GM12878 (cell line): ENCODE data around the gene EIF2B5. TPM values are rescaled to one million over a fixed set of nuclear protein-coding genes. Genes with fewer than 3 reads are reported as not detected.

Source experiments
- ATAC-seq: fragments of 200-7000 bp; cut with Tn5 transposase; 3 replicates; pipeline ENCODE4 v1.9.1; 2020; ENCODE audit warnings: mild to moderate bottlenecking, moderate library complexity
- BruUV-seq: library from RNA; stranded (reverse); fragments of 400-500 nt; replicated peaks from 2 replicates; lab custom pipeline; 2021; lab: Mats Ljungman, UMichigan
- CTCF ChIA-PET: fragments of 300-600 bp; sonication (Branson Sonifier 250); formaldehyde crosslinking; extraction: SDS; loops from one replicate; lab custom pipeline; 2021; ENCODE audit warnings: inconsistent platforms; lab: Yijun Ruan, JAX
- POLR2A ChIA-PET: fragments of 350-600 bp; formaldehyde crosslinking; extraction: SDS; loops from one replicate; lab custom pipeline; 2021; ENCODE audit warnings: inconsistent platforms; lab: Charles Lee
- RAD21 ChIA-PET: fragments of 300-600 bp; sonication (Branson Sonifier 250); formaldehyde crosslinking; loops from one replicate; lab custom pipeline; 2023; ENCODE audit warnings: antibody characterized with exemption; ENCODE audit not compliant: unreplicated experiment; lab: Charles Lee
- SMC1A ChIA-PET: fragments of 300-600 bp; sonication (Branson Sonifier 250); formaldehyde crosslinking; loops from one replicate; lab custom pipeline; 2023; ENCODE audit not compliant: unreplicated experiment, uncharacterized antibody; lab: Charles Lee
- DNase-seq: peaks from one replicate; pipeline ENCODE4 v3.0.0-alpha.2; 2011; ENCODE audit warnings: low read depth, low spot score
- FAIRE-seq: peaks from 3 replicates; lab custom pipeline; 2011; peaks lifted over from hg19 to GRCh38; lab: Jason Lieb, UNC
- H2AFZ ChIP-seq: 2 replicates; pipeline ENCODE4 v1.6.0; 2011; ENCODE audit warnings: low read depth, low read length, control low read depth; ENCODE audit not compliant: control insufficient read depth
- H3K27ac ChIP-seq: 2 replicates; pipeline ENCODE4 v1.5.1; 2011; ENCODE audit warnings: control low read depth; ENCODE audit not compliant: control insufficient read depth, insufficient read depth
- H3K27me3 ChIP-seq, 2 experiments: replicated peaks in 1 of 2; 2 replicates each; pipeline versions ENCODE4 v1.6.0 to v1.6.1; 2011; ENCODE audit warnings: low read length in 1 of 2; ENCODE audit not compliant: control insufficient read depth in 2 of 2, insufficient read depth in 2 of 2
- H3K36me3 ChIP-seq, 2 experiments: 2 replicates each; pipeline ENCODE4 v1.5.1; 2011; ENCODE audit warnings: low read length in 1 of 2; ENCODE audit not compliant: control insufficient read depth in 2 of 2, insufficient read depth in 2 of 2
- H3K4me1 ChIP-seq: 2 replicates; pipeline ENCODE4 v1.6.1; 2011; ENCODE audit warnings: mild to moderate bottlenecking, low read length, moderate library complexity, mixed read lengths; ENCODE audit not compliant: control insufficient read depth, insufficient read depth
- H3K4me2 ChIP-seq: 2 replicates; pipeline ENCODE4 v1.6.0; 2011; ENCODE audit warnings: control low read depth; ENCODE audit not compliant: control insufficient read depth, insufficient read depth
- H3K4me3 ChIP-seq: fragments of 200-600 bp; sonication (generic); 2 replicates; pipeline ENCODE4 v1.5.1; 2016
- H3K79me2 ChIP-seq: 2 replicates; pipeline ENCODE4 v1.6.0; 2011; ENCODE audit warnings: low read length; ENCODE audit not compliant: control insufficient read depth, insufficient read depth
- H3K9ac ChIP-seq: 2 replicates; pipeline ENCODE4 v1.8.0; 2011; ENCODE audit warnings: low read length, control low read depth, mixed read lengths; ENCODE audit not compliant: control insufficient read depth, insufficient read depth
- H3K9me3 ChIP-seq: replicated peaks from 3 replicates; pipeline ENCODE4 v1.5.1; 2011; ENCODE audit warnings: mild to moderate bottlenecking, low read length; ENCODE audit not compliant: control insufficient read depth, insufficient read depth
- H4K20me1 ChIP-seq: 2 replicates; pipeline ENCODE4 v1.6.0; 2011; ENCODE audit not compliant: control insufficient read depth, insufficient read depth
- ESRRA ChIP-seq: IDR thresholded peaks from 2 replicates; pipeline ENCODE4 v1.6.1; 2012; ENCODE audit warnings: mild to moderate bottlenecking, low read length, improper control_type of control experiment
- GABPA ChIP-seq: IDR thresholded peaks from 2 replicates; pipeline ENCODE4 v1.6.1; 2014; ENCODE audit warnings: antibody characterized with exemption, low read depth, mild to moderate bottlenecking, inconsistent platforms
- MYC ChIP-seq: IDR thresholded peaks from 2 replicates; pipeline ENCODE4 v1.6.1; 2011; ENCODE audit warnings: mild to moderate bottlenecking, low read length, moderate library complexity, inconsistent platforms; ENCODE audit not compliant: insufficient read depth, insufficient replicate concordance, insufficient read length, severe bottlenecking
- NR2C1 ChIP-seq: fragments of 450-650 bp; IDR thresholded peaks from 2 replicates; pipeline ENCODE4 v1.6.1; 2017; ENCODE audit warnings: antibody characterized with exemption, mild to moderate bottlenecking, moderate library complexity
- RELA ChIP-seq: fragments of 450-650 bp; IDR thresholded peaks from 2 replicates; pipeline ENCODE4 v1.8.0; 2014; ENCODE audit warnings: borderline replicate concordance; ENCODE audit not compliant: partially characterized antibody
- SIX5 ChIP-seq: IDR thresholded peaks from 2 replicates; pipeline ENCODE4 v1.6.1; 2011; ENCODE audit warnings: mild to moderate bottlenecking, low read depth, low read length, moderate library complexity; ENCODE audit not compliant: severe bottlenecking
- SPI1 ChIP-seq: IDR thresholded peaks from 2 replicates; pipeline ENCODE4 v1.6.1; 2011; ENCODE audit warnings: low read depth, mild to moderate bottlenecking, low read length, moderate library complexity, borderline replicate concordance; ENCODE audit not compliant: insufficient read depth
- ZBTB4 ChIP-seq: fragments of 450-650 bp; formaldehyde crosslinking; IDR thresholded peaks from 2 replicates; pipeline ENCODE4 v1.4.0; 2022; ENCODE audit warnings: mild to moderate bottlenecking, moderate library complexity
- ZSCAN29 ChIP-seq: fragments of 450-650 bp; IDR thresholded peaks from 2 replicates; pipeline ENCODE4 v1.6.1; 2017; ENCODE audit warnings: mild to moderate bottlenecking, moderate library complexity
- ZZZ3 ChIP-seq: IDR thresholded peaks from 2 replicates; pipeline ENCODE4 v1.6.1; 2011; ENCODE audit warnings: low read depth; ENCODE audit not compliant: control insufficient read depth, insufficient read length
- WGBS: methylation state at CpG from one replicate; pipeline ENCODE4 v1.1.6; 2016; ENCODE audit warnings: low lambda C conversion rate; ENCODE audit not compliant: insufficient replicate concordance, insufficient coverage; ENCODE audit errors: missing lambda C conversion rate; 5-methylcytosine and 5-hydroxymethylcytosine counted together
- in situ Hi-C: fragments of 300-500 bp; cut with MboI; formaldehyde crosslinking; loops from 9 replicates; pipeline ENCODE4 v1.14.3; 2018; ENCODE audit warnings: mixed read lengths
- intact Hi-C: fragments of 100-400 bp; cut with micrococcal nuclease; formaldehyde crosslinking; loops from one replicate; pipeline ENCODE4 v1.14.2; 2022; ENCODE audit not compliant: unreplicated experiment
- polyA plus RNA-seq, 11 experiments: library from polyadenylated mRNA; depleted of rRNA in 4 of 11; unstranded in 6 of 11; stranded (reverse) in 5 of 11; fragments of >200 nt; fragmentation: Nextera tagmentation in 4 of 11; fragmentation: Illumina TruSeq in 1 of 11; extraction: Ambion mirVana in 4 of 11; extraction: Trizol in 1 of 11; gene quantifications; 1 replicate in 1 of 11; 2 replicates in 10 of 11; pipeline versions ENCODE4 v1.2.1 to v1.2.3, GENCODE V29; 2011 to 2016; ENCODE audit warnings: inconsistent platforms in 2 of 11, missing spikeins in 2 of 11, low read depth in 1 of 11
- total RNA-seq, 4 experiments: library from RNA; depleted of rRNA in 3 of 4; stranded (reverse); fragments of >200 nt in 3 of 4; fragmentation: Illumina TruSeq in 1 of 4; extraction: Trizol in 1 of 4; gene quantifications; 2 replicates each; pipeline versions ENCODE4 v1.2.1 to v1.2.3, GENCODE V29; 2013 to 2021
- TF ChIP-seq, protein P1 (sequence below): fragments of 450-650 bp; conservative IDR thresholded peaks from 2 replicates; pipeline ENCODE4 v1.6.1; 2017; ENCODE audit warnings: mild to moderate bottlenecking, moderate library complexity

The EIF2B5 gene
- total and polyA plus RNA-seq, 10 of the 15 experiments (the other 5 are each of a cell fraction or from before 2014, with no cell fraction given) = 13.7 to 82.7 (median 52.2) TPM

GRCh38 chr3:184144505-184144904, 9.3 kb downstream of the EIF2B5 start:
- Histone ChIP-seq H3K9ac (no peak overlapping the region), H3K27me3 (no peaks in the 10 kb centered on the region)
- no peak for ATAC-seq
- DNase-seq = no peak
- no peak for FAIRE-seq
- WGBS = 96% methylated on average over 5 of the region's 5 CpGs
- ChIA-PET SMC1A (interaction anchor here (0.8 to 1.2 kb wide), 3 partner anchors 9 to 249 kb away, joined by 3 to 5 read pairs (median 3); partner anchors contain the start of gene ABCF3), CTCF (interaction anchor here (0.6 to 2.0 kb wide), 8 partner anchors 10 to 742 kb away, joined by 3 to 5 read pairs (median 4); partner anchors contain the start of genes EEF1AKMT4 and EIF2B5)
- no peak for TF ChIP-seq NR2C1
- TF ChIP-seq, protein P1, sequence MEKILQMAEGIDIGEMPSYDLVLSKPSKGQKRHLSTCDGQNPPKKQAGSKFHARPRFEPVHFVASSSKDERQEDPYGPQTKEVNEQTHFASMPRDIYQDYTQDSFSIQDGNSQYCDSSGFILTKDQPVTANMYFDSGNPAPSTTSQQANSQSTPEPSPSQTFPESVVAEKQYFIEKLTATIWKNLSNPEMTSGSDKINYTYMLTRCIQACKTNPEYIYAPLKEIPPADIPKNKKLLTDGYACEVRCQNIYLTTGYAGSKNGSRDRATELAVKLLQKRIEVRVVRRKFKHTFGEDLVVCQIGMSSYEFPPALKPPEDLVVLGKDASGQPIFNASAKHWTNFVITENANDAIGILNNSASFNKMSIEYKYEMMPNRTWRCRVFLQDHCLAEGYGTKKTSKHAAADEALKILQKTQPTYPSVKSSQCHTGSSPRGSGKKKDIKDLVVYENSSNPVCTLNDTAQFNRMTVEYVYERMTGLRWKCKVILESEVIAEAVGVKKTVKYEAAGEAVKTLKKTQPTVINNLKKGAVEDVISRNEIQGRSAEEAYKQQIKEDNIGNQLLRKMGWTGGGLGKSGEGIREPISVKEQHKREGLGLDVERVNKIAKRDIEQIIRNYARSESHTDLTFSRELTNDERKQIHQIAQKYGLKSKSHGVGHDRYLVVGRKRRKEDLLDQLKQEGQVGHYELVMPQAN = no peak
- TF ChIP-seq ZZZ3 = no peak
- no peak for TF ChIP-seq SIX5
- TF ChIP-seq ZSCAN29 = no peak
- no peak for TF ChIP-seq MYC
- no peak for TF ChIP-seq ZBTB4 (CRISPR knock-in tag)
- TF ChIP-seq GABPA = no peak
- no peak for TF ChIP-seq RELA
- TF ChIP-seq SPI1 = no peak
- TF ChIP-seq ESRRA = no peak
- TF ChIP-seq, all 136 proteins: peak for 0
- BruUV-seq = no TSS peak
- no peaks in the 10 kb centered on the region; the same call in 1 of the 2 replicates for H3K4me1 ChIP-seq
- H3K9me3 ChIP-seq = no peaks in the 10 kb centered on the region
- no peak overlapping the region for H3K27ac ChIP-seq
- H4K20me1 ChIP-seq = no peaks in the 10 kb centered on the region
- in situ Hi-C loops (no loop called here), intact Hi-C loops (no loop called here)
- POLR2A ChIA-PET = interaction anchor here (1.1 kb wide), 1 partner anchor 11 kb away, joined by 3 read pairs; no protein-coding TSS in a partner anchor
- H3K4me2 ChIP-seq = no peak overlapping the region
- no peak overlapping the region for H3K4me3 ChIP-seq
- RAD21 ChIA-PET = interaction anchor here (0.6 to 1.6 kb wide), 3 partner anchors 29 to 84 kb away, joined by 3 to 5 read pairs (median 3); no protein-coding TSS in a partner anchor
- peaks cover 27 to 34% of the 10 kb centered on the region in 2 experiments for H3K36me3 ChIP-seq
- no peak overlapping the region for H2AFZ ChIP-seq
- H3K79me2 ChIP-seq = no peaks in the 10 kb centered on the region
